Measurements from ENCODE around the gene RAB11FIP5. TPM values are rescaled to one million over a fixed set of nuclear protein-coding genes. Genes with fewer than 3 reads are reported as not detected.

RAB11FIP5 gene
- total RNA-seq, 1 donor from 2014 or later, result 3.5 TPM

- CTCF ChIA-PET, result no interaction called here
- POLR2A ChIA-PET, result no interaction called here
- no peaks in the 10 kb centered on the region for H3K36me3 Mint-ChIP-seq (ENCODE audit: low read depth)
- intact Hi-C loops (cut with micrococcal nuclease), result no loop called here
- peaks cover 3% of the 10 kb centered on the region for H3K27me3 Mint-ChIP-seq
- DNase-seq (no peak), ATAC-seq (ENCODE audit: low read depth) (no peak)
- no peaks in the 10 kb centered on the region for H3K9me3 Mint-ChIP-seq
- no peaks in the 10 kb centered on the region for H3K4me1 Mint-ChIP-seq
- no peak overlapping the region for H3K4me3 Mint-ChIP-seq
- no peak for TF ChIP-seq CTCF (IDR thresholded peaks at IDR 0.05)
- H3K27ac Mint-ChIP-seq, result no peak overlapping the region
Observed at GRCh38 chr2:73082523-73083410, 30.0 kb downstream of the RAB11FIP5 start.

GRCh38 chr2:73081181-73081671, 31.5 kb downstream of the RAB11FIP5 start:
- no peak for ATAC-seq (ENCODE audit: low read depth)
- no peak for TF ChIP-seq CTCF (IDR thresholded peaks at IDR 0.05)
- Mint-ChIP-seq H3K27me3 (peaks cover 3% of the 10 kb centered on the region), H3K4me1 (no peaks in the 10 kb centered on the region), H3K4me3 (no peak overlapping the region), H3K36me3 (ENCODE audit: low read depth) (no peaks in the 10 kb centered on the region), H3K27ac (no peak overlapping the region), H3K9me3 (no peaks in the 10 kb centered on the region)
- ChIA-PET CTCF (interaction anchor here (0.8 kb wide), 1 partner anchor 96 kb away, joined by 3 read pairs; no protein-coding TSS in a partner anchor), POLR2A (no interaction called here)
- intact Hi-C loops (cut with micrococcal nuclease), result no loop called here
- no peak for DNase-seq

GRCh38 chr2:73080321-73081131, 32.2 kb downstream of the RAB11FIP5 start:
- ChIA-PET POLR2A (no interaction called here), CTCF (interaction anchor here (0.8 kb wide), 1 partner anchor 96 kb away, joined by 3 read pairs; no protein-coding TSS in a partner anchor)
- Mint-ChIP-seq H3K4me1 (no peaks in the 10 kb centered on the region), H3K4me3 (no peak overlapping the region), H3K9me3 (no peaks in the 10 kb centered on the region), H3K27ac (no peak overlapping the region), H3K27me3 (peaks cover 3% of the 10 kb centered on the region), H3K36me3 (ENCODE audit: low read depth) (no peaks in the 10 kb centered on the region)
- intact Hi-C loops (cut with micrococcal nuclease), result no loop called here
- DNase-seq (no peak), ATAC-seq (ENCODE audit: low read depth) (no peak)
- no peak for TF ChIP-seq CTCF (IDR thresholded peaks at IDR 0.05)

DNA sequence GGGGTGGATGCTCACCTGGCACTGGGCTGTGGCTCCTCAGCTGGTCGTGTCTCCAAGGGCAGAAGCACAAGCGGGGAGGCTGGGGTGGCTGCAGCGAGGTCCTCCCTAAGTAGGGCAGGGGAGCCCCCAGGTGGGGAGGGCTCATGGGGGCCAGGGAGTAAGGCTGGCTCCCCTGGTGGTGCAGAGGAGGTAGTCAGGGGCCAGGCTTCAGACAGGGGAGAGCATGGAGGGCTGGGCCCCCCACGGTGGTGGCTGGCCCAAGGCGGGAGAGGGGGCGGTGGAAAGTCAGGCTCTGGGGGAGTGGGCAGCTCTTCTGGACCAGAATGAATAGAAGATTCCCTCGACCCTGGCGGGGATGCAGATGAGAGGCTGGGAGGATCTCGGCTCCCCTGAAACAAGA, 33.1 kb downstream of the RAB11FIP5 start:
- Mint-ChIP-seq H3K27ac (no peak overlapping the region), H3K4me1 (no peaks in the 10 kb centered on the region), H3K9me3 (no peaks in the 10 kb centered on the region), H3K27me3 (peaks cover 3% of the 10 kb centered on the region), H3K4me3 (no peak overlapping the region), H3K36me3 (ENCODE audit: low read depth) (no peaks in the 10 kb centered on the region)
- ATAC-seq (ENCODE audit: low read depth), result no peak
- intact Hi-C loops (cut with micrococcal nuclease), result no loop called here
- TF ChIP-seq CTCF (IDR thresholded peaks at IDR 0.05), result no peak
- no peak for DNase-seq
- ChIA-PET POLR2A (no interaction called here), CTCF (no interaction called here)
